Measurements from ENCODE around the gene PHACTR2.

The PHACTR2 gene

DNA sequence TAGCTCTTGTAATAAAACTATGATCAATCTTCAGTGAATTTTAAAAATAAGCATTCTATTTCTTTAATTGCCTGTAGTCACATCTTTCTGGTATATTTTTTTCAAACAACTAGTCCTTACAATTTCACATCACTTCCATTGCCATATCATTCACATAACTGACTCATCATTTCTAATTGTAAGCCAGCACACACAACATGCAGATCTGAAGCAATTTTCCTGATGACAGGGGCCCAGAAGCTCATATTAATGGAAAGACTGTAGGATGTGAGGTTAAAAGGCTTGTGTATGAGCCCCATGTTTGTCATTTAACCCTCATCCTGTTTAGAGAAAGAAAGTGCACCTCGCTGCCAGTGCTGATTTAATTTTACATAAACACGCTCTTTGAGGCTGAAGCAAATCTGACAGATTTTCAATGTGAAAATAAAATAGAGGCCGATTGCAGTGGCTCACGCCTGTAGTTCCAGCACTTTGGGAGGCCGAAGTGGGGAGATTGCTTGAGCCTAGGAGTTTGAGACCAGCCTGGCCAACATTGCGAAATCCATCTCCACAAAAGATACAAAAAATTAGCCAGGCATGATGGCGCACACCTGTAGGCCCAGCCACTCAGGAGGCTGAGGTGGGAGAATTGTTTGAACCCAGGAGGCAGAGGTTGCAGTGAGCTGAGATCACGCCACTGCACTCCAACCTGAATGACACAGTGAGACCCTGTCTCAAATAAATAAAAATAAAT, 125.2 kb downstream of the PHACTR2 start:
- no peaks in the 10 kb centered on the region for H3K4me1 Mint-ChIP-seq
- peaks cover 32% of the 10 kb centered on the region for H3K9me3 Mint-ChIP-seq
- H3K27me3 Mint-ChIP-seq (ENCODE audit: low read depth): no peaks in the 10 kb centered on the region
- H3K4me3 Mint-ChIP-seq: no peak overlapping the region
- peaks cover 65% of the 10 kb centered on the region for H3K36me3 Mint-ChIP-seq (ENCODE audit: low read depth)
- TF ChIP-seq, protein P1, sequence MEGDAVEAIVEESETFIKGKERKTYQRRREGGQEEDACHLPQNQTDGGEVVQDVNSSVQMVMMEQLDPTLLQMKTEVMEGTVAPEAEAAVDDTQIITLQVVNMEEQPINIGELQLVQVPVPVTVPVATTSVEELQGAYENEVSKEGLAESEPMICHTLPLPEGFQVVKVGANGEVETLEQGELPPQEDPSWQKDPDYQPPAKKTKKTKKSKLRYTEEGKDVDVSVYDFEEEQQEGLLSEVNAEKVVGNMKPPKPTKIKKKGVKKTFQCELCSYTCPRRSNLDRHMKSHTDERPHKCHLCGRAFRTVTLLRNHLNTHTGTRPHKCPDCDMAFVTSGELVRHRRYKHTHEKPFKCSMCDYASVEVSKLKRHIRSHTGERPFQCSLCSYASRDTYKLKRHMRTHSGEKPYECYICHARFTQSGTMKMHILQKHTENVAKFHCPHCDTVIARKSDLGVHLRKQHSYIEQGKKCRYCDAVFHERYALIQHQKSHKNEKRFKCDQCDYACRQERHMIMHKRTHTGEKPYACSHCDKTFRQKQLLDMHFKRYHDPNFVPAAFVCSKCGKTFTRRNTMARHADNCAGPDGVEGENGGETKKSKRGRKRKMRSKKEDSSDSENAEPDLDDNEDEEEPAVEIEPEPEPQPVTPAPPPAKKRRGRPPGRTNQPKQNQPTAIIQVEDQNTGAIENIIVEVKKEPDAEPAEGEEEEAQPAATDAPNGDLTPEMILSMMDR (IDR thresholded peaks at IDR 0.05; ENCODE audit: unreplicated experiment in 3 of 3): no peak
- no peak overlapping the region for H3K27ac Mint-ChIP-seq

DNA sequence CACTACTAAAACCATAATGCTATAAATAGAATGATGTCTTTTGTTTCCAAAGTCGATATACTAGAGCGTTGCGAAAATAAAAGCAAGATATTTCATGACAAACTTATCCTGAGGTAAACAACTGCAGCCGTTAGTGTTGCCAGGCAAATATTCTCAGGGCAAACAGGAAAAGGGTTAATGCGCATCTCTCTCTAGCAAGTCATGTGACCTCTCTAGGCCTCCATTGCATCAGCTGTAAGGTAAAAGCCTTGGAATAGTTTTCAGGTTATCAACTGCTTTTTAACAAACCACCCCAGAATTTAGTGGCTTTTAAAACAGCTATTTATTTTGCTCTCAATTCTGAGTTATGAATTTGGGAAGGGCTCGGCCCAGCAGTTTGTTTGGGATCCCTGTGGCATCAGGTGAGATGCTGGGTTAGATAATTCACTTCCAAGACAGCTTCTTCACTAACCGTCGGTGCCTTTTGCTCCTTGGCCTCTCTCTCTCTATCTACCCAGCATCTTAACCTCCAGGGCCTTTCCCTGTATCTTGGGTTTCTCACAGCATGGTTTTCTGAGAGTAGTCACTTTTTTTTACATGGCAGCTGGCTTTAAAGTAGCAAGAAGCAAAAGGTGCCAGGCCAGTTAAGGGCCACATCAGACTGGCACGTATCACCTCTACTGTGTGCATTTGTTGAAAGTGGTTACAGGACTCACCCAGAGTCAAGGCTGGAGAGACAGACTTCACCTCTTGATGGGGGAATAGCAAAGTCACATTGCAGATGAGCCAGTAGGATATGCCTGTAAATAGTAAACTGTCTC, 126.2 kb downstream of the PHACTR2 start:
- Mint-ChIP-seq H3K4me3 (no peak overlapping the region), H3K27me3 (ENCODE audit: low read depth) (no peaks in the 10 kb centered on the region), H3K27ac (no peak overlapping the region), H3K9me3 (peaks cover 25% of the 10 kb centered on the region), H3K4me1 (no peaks in the 10 kb centered on the region), H3K36me3 (ENCODE audit: low read depth) (peaks cover 59% of the 10 kb centered on the region)
- TF ChIP-seq, protein P1 (IDR thresholded peaks at IDR 0.05; ENCODE audit: unreplicated experiment in 3 of 3): no peak

DNA sequence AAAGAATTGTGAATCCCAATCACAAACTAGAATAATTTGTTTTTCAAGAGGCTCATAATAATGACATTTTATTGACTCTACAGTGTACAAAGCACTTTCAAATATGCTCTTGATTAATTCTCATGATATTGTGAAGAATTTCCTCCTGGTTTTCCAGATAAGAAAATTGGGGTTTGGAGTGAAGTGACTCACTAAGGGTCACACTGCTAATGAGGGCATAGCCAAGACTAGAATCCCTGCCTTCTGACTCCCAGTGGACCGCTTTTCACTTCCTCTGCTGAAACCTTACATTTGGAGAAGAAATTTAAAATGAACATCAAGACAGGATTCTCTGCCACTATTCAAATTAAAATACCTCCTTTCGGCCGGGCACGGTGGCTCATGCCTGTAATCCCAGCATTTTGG, 127.1 kb downstream of the PHACTR2 start:
- Mint-ChIP-seq H3K27ac (no peak overlapping the region), H3K4me1 (no peaks in the 10 kb centered on the region), H3K36me3 (ENCODE audit: low read depth) (peaks cover 51% of the 10 kb centered on the region), H3K9me3 (peaks cover 16% of the 10 kb centered on the region), H3K27me3 (ENCODE audit: low read depth) (no peaks in the 10 kb centered on the region), H3K4me3 (no peak overlapping the region)
- TF ChIP-seq, protein P1 (IDR thresholded peaks at IDR 0.05; ENCODE audit: unreplicated experiment in 3 of 3): no peak

DNA sequence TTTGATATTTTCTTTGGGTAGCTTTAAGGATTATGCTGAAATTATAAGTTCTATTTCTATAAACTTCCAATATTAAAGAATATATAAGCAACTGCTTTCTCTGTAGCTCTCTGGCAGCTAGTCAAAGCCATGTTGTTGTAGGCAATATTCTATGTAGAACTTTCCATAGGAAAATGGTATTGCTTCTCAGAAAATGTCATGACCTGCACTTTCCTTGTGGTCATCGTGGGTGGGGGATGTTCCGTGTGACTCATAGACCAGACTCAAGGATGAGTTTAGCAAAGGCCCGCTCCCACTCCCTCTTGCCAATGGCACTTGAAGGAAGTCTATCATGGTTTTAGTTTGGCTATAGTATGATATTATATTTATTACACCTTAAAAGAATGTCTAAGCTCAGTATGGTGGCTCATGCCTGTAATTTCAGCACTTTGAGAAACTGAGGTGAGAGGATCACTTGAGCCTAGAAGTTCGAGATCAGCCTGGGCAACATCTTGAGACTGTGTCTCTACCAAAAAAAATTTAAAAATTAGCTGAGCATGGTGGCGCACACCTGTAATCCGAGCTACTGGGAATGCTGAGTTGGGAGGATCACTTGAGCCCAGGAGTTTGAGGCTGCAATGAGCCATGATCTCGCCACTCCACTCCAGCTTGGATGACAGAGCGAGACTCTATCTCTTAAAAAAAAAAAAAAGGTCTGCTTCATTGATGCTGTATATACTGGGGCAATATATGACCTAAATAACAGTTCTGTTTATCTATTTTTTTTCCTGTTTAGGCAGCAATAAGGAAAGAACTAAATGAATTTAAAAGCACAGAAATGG, 128.7 kb downstream of the PHACTR2 start:
- Mint-ChIP-seq H3K27ac (no peak overlapping the region), H3K4me3 (no peak overlapping the region), H3K9me3 (peaks cover 4% of the 10 kb centered on the region), H3K4me1 (no peaks in the 10 kb centered on the region), H3K27me3 (ENCODE audit: low read depth) (no peaks in the 10 kb centered on the region), H3K36me3 (ENCODE audit: low read depth) (peaks cover 36% of the 10 kb centered on the region)
- TF ChIP-seq, protein P1 (IDR thresholded peaks at IDR 0.05; ENCODE audit: unreplicated experiment in 3 of 3): no peak

DNA sequence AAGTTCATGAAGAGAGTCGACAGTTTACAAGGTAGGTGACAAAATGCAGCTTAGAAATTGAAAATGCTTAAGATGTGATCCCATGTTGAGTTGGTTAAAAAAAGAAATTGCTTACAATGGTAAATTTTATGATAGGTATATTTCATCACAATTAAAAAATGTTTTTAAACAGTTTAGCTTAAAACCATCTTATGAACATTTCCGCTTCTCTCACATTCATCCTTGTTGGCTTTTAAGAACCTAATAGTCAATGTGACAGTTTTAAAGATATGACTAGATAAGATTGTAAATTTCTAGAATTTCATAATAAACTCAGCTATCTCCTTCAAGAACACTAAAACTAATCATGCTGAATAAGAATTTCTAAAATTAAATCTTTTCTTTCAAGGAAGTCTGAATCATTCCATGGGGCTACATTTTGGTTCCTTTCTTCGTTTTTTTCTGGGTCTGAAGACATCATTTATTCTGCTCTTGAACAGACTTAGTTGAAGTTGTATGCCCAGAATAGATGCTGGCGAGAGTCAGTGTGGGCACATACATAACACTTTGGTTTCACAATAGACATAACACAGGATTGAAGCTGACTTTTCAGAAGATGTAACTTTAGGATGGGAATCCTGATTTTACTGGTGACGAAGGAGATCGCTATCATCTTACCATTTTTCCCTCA, 129.5 kb downstream of the PHACTR2 start:
- Mint-ChIP-seq H3K4me1 (peaks cover 5% of the 10 kb centered on the region), H3K4me3 (no peak overlapping the region), H3K9me3 (no peaks in the 10 kb centered on the region), H3K36me3 (ENCODE audit: low read depth) (peaks cover 30% of the 10 kb centered on the region), H3K27me3 (ENCODE audit: low read depth) (no peaks in the 10 kb centered on the region), H3K27ac (no peak overlapping the region)
- TF ChIP-seq, protein P1 (IDR thresholded peaks at IDR 0.05; ENCODE audit: unreplicated experiment in 3 of 3): no peak

Data from nephron (organoid).